GM18508 (cell line): ENCODE data around the gene FRS2.
A peak's percentile ranks its signal among the peaks of the same experiment; 100 is the strongest.

Experiments used
- ATAC-seq: cut with Tn5 transposase; IDR thresholded peaks from one replicate; pipeline ENCODE4 v1.9.1; 2021; ENCODE audit warnings: moderate number of reproducible peaks; ENCODE audit not compliant: insufficient read depth, unreplicated experiment

Gene FRS2

GRCh38 chr12:69497308-69498026 lies 27.3 kb downstream of the FRS2 start:
- peak; percentile 82 for ATAC-seq

- no peak for ATAC-seq
Measured at GRCh38 chr12:69500631-69501030, 30.4 kb downstream of the FRS2 start.

- no peak for ATAC-seq
Measured at GRCh38 chr12:69501154-69501895, 31.1 kb downstream of the FRS2 start.

GRCh38 chr12:69502345-69503081 lies 32.3 kb downstream of the FRS2 start:
- ATAC-seq = no peak

GRCh38 chr12:69508091-69508490 lies 37.9 kb downstream of the FRS2 start:
- no peak for ATAC-seq

- no peak for ATAC-seq
Measured at GRCh38 chr12:69508621-69509020, 38.4 kb downstream of the FRS2 start.

GRCh38 chr12:69509308-69509736 lies 39.1 kb downstream of the FRS2 start:
- ATAC-seq = no peak

GRCh38 chr12:69509904-69510827 lies 40.0 kb downstream of the FRS2 start:
- no peak for ATAC-seq

- ATAC-seq = no peak
Measured at GRCh38 chr12:69511016-69511415, 40.8 kb downstream of the FRS2 start.

- no peak for ATAC-seq
Measured at GRCh38 chr12:69511469-69512267, 41.5 kb downstream of the FRS2 start.

GRCh38 chr12:69512820-69513219 lies 42.6 kb downstream of the FRS2 start:
- no peak for ATAC-seq

- ATAC-seq = no peak
Measured at GRCh38 chr12:69513297-69513696, 43.1 kb downstream of the FRS2 start.

GRCh38 chr12:69514111-69514510 lies 43.9 kb downstream of the FRS2 start:
- ATAC-seq = no peak

- ATAC-seq = no peak
Measured at GRCh38 chr12:69514845-69515244, 44.7 kb downstream of the FRS2 start.

GRCh38 chr12:69515394-69515930 lies 45.3 kb downstream of the FRS2 start:
- no peak for ATAC-seq

- ATAC-seq = no peak
Measured at GRCh38 chr12:69516950-69517349, 46.8 kb downstream of the FRS2 start.

- no peak for ATAC-seq
Measured at GRCh38 chr12:69517406-69517805, 47.2 kb downstream of the FRS2 start.

GRCh38 chr12:69519871-69520270 lies 49.7 kb downstream of the FRS2 start:
- ATAC-seq = no peak
